K562 (cell line): ENCODE measurements around the gene MALAT1. TPM values are rescaled to one million over a fixed set of nuclear protein-coding genes. Genes with fewer than 3 reads are reported as not detected.

ENCODE experiments used
- BHLHE40 ChIP-seq: IDR thresholded peaks from 2 replicates; pipeline ENCODE4 v1.6.1; 2011; ENCODE audit warnings: low read length, improper control_type of control experiment
- CAMTA2 ChIP-seq: fragments of 250-450 bp; sonication (Bioruptor Pico); conservative IDR thresholded peaks from 2 replicates; pipeline ENCODE4 v1.5.1; 2022
- E4F1 ChIP-seq: fragments of 250-450 bp; sonication (Bioruptor Pico); IDR thresholded peaks from 2 replicates; pipeline ENCODE4 v1.5.0; 2021; ENCODE audit warnings: mild to moderate bottlenecking, borderline replicate concordance
- ELF4 ChIP-seq: fragments of 450-650 bp; formaldehyde crosslinking; IDR thresholded peaks from 2 replicates; pipeline ENCODE4 v1.4.0; 2022; ENCODE audit warnings: missing genetic modification characterization
- ETS2 ChIP-seq: IDR thresholded peaks from 2 replicates; pipeline ENCODE4 v1.6.1; 2016; ENCODE audit warnings: borderline replicate concordance, missing genetic modification characterization, mild to moderate bottlenecking, moderate library complexity, missing compliant biosample characterization; ENCODE audit not compliant: poor library complexity, severe bottlenecking
- ILK ChIP-seq: fragments of 450-650 bp; IDR thresholded peaks from 2 replicates; pipeline ENCODE4 v1.6.1; 2016; ENCODE audit warnings: missing genetic modification characterization, low read depth, mild to moderate bottlenecking, missing compliant biosample characterization, moderate library complexity, borderline replicate concordance
- MAFG ChIP-seq: fragments of 450-650 bp; conservative IDR thresholded peaks from 2 replicates; pipeline ENCODE4 v1.6.1; 2016; ENCODE audit warnings: missing genetic modification characterization, missing compliant biosample characterization
- NBN ChIP-seq: fragments of 450-650 bp; IDR thresholded peaks from 2 replicates; pipeline ENCODE4 v1.6.1; 2016; ENCODE audit warnings: low read depth, mild to moderate bottlenecking
- NEUROD1 ChIP-seq: fragments of 150-350 bp; IDR thresholded peaks from 2 replicates; pipeline ENCODE4 v1.6.1; 2014; ENCODE audit warnings: borderline replicate concordance, low read length, low read depth; ENCODE audit not compliant: partially characterized antibody
- NR1H2 ChIP-seq: sonication (generic); formaldehyde crosslinking; IDR thresholded peaks from 2 replicates; pipeline ENCODE4 v1.4.0; 2020; ENCODE audit warnings: mild to moderate bottlenecking, missing genetic modification reagents
- SETDB1 ChIP-seq: IDR thresholded peaks from one replicate; pipeline ENCODE4 v1.6.1; 2012; ENCODE audit warnings: low read length, control low read depth, inconsistent platforms
- SMARCA5 ChIP-seq: fragments of 450-650 bp; IDR thresholded peaks from 2 replicates; pipeline ENCODE4 v1.6.1; 2016
- SRSF7 ChIP-seq: fragments of 200-400 bp; formaldehyde crosslinking; optimal IDR thresholded peaks from 2 replicates; pipeline ENCODE3; 2017; ENCODE audit warnings: mild to moderate bottlenecking, low read depth, low read length
- TEAD1 ChIP-seq, 2 experiments: fragments of 450-650 bp in 1 of 2; sonication (generic) in 1 of 2; formaldehyde crosslinking; IDR thresholded peaks; 2 replicates each; pipeline versions ENCODE4 v1.4.0 to v1.8.0; 2020 to 2022; ENCODE audit warnings: mild to moderate bottlenecking in 2 of 2, missing genetic modification reagents in 1 of 2
- ZKSCAN8 ChIP-seq: fragments of 200-800 bp; sonication (Bioruptor generic); IDR thresholded peaks from 2 replicates; pipeline ENCODE4 v1.6.1; 2016; ENCODE audit warnings: missing genetic modification characterization, missing compliant biosample characterization
- ZNF280B ChIP-seq: fragments of 250-450 bp; sonication (Bioruptor Pico); IDR thresholded peaks from 2 replicates; pipeline ENCODE4 v1.5.1; 2021; ENCODE audit warnings: mild to moderate bottlenecking
- ZNF311 ChIP-seq: fragments of 250-450 bp; sonication (Bioruptor Pico); IDR thresholded peaks from 2 replicates; pipeline ENCODE4 v1.4.0; 2020; ENCODE audit warnings: mild to moderate bottlenecking, moderate library complexity
- polyA plus RNA-seq, 8 experiments: library from polyadenylated mRNA; depleted of rRNA in 4 of 8; stranded (reverse) in 5 of 8; unstranded in 3 of 8; fragments of >200 nt; fragmentation: Nextera tagmentation in 2 of 8; fragmentation: Illumina TruSeq in 1 of 8; extraction: Ambion mirVana in 2 of 8; extraction: Trizol in 1 of 8; gene quantifications; 2 replicates each; pipeline versions ENCODE4 v1.2.1 to v1.2.3, GENCODE V29; 2011 to 2014; ENCODE audit warnings: inconsistent platforms in 1 of 8, missing spikeins in 1 of 8
- total RNA-seq, 7 experiments: library from RNA; depleted of rRNA in 6 of 7; stranded (reverse); fragments of >200 nt in 6 of 7; fragmentation: Illumina TruSeq in 2 of 7; extraction: Trizol in 2 of 7; gene quantifications; 2 replicates each; pipeline versions ENCODE4 v1.2.1 to v1.2.3, GENCODE V29; 2011 to 2021; ENCODE audit warnings: low replicate concordance in 1 of 7
- TF ChIP-seq, protein P1 (sequence below): fragments of 250-450 bp; sonication (Bioruptor Pico); IDR thresholded peaks from 2 replicates; pipeline ENCODE4 v1.4.0; 2020; ENCODE audit warnings: mild to moderate bottlenecking
- TF ChIP-seq, protein P2 (sequence below), 2 experiments: fragments of 150-350 bp in 1 of 2; IDR thresholded peaks; 2 replicates each; pipeline ENCODE4 v1.6.1; 2012 to 2016; ENCODE audit warnings: low read depth in 2 of 2, low read length in 2 of 2, mild to moderate bottlenecking in 1 of 2, moderate library complexity in 1 of 2

MALAT1 gene
- total and polyA plus RNA-seq, 9 of the 15 experiments (the other 6 are each of a cell fraction or from before 2014, with no cell fraction given), result 363 to 8,715 (median 2,351) TPM

DNA sequence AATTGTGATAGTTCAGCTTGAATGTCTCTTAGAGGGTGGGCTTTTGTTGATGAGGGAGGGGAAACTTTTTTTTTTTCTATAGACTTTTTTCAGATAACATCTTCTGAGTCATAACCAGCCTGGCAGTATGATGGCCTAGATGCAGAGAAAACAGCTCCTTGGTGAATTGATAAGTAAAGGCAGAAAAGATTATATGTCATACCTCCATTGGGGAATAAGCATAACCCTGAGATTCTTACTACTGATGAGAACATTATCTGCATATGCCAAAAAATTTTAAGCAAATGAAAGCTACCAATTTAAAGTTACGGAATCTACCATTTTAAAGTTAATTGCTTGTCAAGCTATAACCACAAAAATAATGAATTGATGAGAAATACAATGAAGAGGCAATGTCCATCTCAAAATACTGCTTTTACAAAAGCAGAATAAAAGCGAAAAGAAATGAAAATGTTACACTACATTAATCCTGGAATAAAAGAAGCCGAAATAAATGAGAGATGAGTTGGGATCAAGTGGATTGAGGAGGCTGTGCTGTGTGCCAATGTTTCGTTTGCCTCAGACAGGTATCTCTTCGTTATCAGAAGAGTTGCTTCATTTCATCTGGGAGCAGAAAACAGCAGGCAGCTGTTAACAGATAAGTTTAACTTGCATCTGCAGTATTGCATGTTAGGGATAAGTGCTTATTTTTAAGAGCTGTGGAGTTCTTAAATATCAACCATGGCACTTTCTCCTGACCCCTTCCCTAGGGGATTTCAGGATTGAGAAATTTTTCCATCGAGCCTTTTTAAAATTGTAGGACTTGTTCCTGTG, 3.9 kb downstream of the MALAT1 start (continued):
- TF ChIP-seq, protein P1, sequence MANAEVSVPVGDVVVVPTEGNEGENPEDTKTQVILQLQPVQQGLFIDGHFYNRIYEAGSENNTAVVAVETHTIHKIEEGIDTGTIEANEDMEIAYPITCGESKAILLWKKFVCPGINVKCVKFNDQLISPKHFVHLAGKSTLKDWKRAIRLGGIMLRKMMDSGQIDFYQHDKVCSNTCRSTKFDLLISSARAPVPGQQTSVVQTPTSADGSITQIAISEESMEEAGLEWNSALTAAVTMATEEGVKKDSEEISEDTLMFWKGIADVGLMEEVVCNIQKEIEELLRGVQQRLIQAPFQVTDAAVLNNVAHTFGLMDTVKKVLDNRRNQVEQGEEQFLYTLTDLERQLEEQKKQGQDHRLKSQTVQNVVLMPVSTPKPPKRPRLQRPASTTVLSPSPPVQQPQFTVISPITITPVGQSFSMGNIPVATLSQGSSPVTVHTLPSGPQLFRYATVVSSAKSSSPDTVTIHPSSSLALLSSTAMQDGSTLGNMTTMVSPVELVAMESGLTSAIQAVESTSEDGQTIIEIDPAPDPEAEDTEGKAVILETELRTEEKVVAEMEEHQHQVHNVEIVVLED (CRISPR knock-in tag), result peak; percentile 17; the same call in 1 of the 2 replicates
- TF ChIP-seq NR1H2 (CRISPR knock-in tag), result no peak
- TF ChIP-seq ZNF311 (CRISPR knock-in tag), result no peak
- peak; percentile 64; the same call in 1 of the 2 replicates for TF ChIP-seq E4F1
- no peak for TF ChIP-seq NBN
- TF ChIP-seq ETS2 (tag), result no peak
- TF ChIP-seq SMARCA5, result no peak
- no peak for TF ChIP-seq MAFG (tag)
- TF ChIP-seq ILK (tag), result no peak; the same call in 1 of the 2 replicates
- no peak for TF ChIP-seq NEUROD1
- no peak for TF ChIP-seq CAMTA2 (CRISPR knock-in tag)
- TF ChIP-seq ELF4 (CRISPR knock-in tag), result peak; percentile 84
- no peak for TF ChIP-seq SRSF7
- TF ChIP-seq ZNF280B (CRISPR knock-in tag), result no peak
- no peak for TF ChIP-seq ZKSCAN8 (CRISPR knock-in tag)
- TF ChIP-seq SETDB1, result no peak
- no peak for TF ChIP-seq BHLHE40
- TF ChIP-seq TEAD1 (CRISPR knock-in tag; IDR thresholded peaks at IDR 0.05), result peak; percentile 75 to 80
- TF ChIP-seq, protein P2, sequence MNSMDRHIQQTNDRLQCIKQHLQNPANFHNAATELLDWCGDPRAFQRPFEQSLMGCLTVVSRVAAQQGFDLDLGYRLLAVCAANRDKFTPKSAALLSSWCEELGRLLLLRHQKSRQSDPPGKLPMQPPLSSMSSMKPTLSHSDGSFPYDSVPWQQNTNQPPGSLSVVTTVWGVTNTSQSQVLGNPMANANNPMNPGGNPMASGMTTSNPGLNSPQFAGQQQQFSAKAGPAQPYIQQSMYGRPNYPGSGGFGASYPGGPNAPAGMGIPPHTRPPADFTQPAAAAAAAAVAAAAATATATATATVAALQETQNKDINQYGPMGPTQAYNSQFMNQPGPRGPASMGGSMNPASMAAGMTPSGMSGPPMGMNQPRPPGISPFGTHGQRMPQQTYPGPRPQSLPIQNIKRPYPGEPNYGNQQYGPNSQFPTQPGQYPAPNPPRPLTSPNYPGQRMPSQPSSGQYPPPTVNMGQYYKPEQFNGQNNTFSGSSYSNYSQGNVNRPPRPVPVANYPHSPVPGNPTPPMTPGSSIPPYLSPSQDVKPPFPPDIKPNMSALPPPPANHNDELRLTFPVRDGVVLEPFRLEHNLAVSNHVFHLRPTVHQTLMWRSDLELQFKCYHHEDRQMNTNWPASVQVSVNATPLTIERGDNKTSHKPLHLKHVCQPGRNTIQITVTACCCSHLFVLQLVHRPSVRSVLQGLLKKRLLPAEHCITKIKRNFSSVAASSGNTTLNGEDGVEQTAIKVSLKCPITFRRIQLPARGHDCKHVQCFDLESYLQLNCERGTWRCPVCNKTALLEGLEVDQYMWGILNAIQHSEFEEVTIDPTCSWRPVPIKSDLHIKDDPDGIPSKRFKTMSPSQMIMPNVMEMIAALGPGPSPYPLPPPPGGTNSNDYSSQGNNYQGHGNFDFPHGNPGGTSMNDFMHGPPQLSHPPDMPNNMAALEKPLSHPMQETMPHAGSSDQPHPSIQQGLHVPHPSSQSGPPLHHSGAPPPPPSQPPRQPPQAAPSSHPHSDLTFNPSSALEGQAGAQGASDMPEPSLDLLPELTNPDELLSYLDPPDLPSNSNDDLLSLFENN (IDR thresholded peaks at IDR 0.05; ENCODE audit: low read depth in 2 of 2, low read length in 2 of 2), result peak in 1 of 2 experiments; percentile 66; a peak in 1 of 4 replicates
